ENCODE measurements around the gene PIK3C2A. TPM values are rescaled to one million over a fixed set of nuclear protein-coding genes. Genes with fewer than 3 reads are reported as not detected.

The PIK3C2A gene
- total RNA-seq, 1 donor, result 73.4 TPM

DNA sequence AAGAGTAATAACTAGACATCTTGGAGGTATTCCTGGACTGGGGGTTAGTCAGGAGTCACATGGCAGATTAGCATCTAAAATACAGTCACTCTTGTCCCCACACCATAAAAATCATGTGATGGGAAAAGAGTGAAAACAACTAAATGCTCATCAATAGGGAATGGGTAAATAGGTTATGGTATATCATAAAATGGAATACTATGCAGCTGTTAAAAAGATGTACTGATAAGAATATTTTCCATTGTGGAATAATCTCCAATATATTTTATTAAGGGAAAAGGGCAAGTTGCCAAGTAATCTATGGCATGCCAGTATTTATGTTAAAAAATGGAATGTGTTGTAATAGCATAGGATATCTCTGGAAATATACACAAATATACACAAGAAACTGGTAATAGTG, 6.6 kb upstream of the PIK3C2A start:
- no peak for DNase-seq (ENCODE audit: low read depth)
- TF ChIP-seq, protein P1, sequence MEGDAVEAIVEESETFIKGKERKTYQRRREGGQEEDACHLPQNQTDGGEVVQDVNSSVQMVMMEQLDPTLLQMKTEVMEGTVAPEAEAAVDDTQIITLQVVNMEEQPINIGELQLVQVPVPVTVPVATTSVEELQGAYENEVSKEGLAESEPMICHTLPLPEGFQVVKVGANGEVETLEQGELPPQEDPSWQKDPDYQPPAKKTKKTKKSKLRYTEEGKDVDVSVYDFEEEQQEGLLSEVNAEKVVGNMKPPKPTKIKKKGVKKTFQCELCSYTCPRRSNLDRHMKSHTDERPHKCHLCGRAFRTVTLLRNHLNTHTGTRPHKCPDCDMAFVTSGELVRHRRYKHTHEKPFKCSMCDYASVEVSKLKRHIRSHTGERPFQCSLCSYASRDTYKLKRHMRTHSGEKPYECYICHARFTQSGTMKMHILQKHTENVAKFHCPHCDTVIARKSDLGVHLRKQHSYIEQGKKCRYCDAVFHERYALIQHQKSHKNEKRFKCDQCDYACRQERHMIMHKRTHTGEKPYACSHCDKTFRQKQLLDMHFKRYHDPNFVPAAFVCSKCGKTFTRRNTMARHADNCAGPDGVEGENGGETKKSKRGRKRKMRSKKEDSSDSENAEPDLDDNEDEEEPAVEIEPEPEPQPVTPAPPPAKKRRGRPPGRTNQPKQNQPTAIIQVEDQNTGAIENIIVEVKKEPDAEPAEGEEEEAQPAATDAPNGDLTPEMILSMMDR (IDR thresholded peaks at IDR 0.05; ENCODE audit: insufficient read depth, low read depth, low read length), result no peak
- H3K4me3 ChIP-seq (ENCODE audit: low read depth, low read length), result no peak overlapping the region

DNA sequence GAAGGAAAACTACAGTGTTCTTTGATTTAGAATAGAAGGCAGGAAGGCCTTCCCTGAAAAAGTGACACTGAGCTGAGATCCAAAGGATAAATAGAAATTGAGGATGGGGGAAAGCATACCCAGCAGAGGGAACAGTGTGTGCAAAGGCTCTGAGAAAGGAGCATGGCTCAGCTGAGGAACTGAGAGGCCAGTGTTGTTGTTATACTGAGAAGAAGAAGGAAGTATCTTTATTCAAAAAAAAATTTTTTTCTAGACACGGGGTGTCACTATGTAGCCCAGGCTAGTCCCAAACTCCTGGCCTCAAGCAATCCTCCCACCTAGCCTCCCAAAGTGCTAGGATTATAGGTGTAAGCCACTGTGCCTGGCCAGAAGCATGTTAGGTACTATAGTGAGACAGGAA, 3.5 kb upstream of the PIK3C2A start:
- TF ChIP-seq, protein P1 (IDR thresholded peaks at IDR 0.05; ENCODE audit: insufficient read depth, low read depth, low read length), result no peak
- H3K4me3 ChIP-seq (ENCODE audit: low read depth, low read length), result no peak overlapping the region

DNA sequence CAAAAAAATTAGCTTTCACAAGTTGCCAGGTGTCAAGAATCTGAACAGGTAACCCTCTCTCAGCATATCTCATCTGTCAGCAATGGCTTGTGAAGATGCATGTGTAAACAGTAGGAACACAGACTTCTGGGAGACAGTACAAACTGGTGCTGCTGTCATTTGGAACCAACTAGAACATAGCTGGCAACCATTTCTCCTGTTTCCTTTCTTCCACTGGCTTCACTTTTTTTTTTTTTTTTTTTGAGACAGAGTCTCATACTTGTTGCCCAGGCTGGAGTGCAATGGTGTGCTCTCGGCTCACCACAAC, 2.1 kb upstream of the PIK3C2A start:
- no peak for DNase-seq (ENCODE audit: low read depth)
- TF ChIP-seq, protein P1 (IDR thresholded peaks at IDR 0.05; ENCODE audit: insufficient read depth, low read depth, low read length), result no peak
- no peak overlapping the region for H3K4me3 ChIP-seq (ENCODE audit: low read depth, low read length)

More for the DNA sequence above, 3.5 kb upstream of the PIK3C2A start:
- no peak for DNase-seq (ENCODE audit: low read depth)

DNA sequence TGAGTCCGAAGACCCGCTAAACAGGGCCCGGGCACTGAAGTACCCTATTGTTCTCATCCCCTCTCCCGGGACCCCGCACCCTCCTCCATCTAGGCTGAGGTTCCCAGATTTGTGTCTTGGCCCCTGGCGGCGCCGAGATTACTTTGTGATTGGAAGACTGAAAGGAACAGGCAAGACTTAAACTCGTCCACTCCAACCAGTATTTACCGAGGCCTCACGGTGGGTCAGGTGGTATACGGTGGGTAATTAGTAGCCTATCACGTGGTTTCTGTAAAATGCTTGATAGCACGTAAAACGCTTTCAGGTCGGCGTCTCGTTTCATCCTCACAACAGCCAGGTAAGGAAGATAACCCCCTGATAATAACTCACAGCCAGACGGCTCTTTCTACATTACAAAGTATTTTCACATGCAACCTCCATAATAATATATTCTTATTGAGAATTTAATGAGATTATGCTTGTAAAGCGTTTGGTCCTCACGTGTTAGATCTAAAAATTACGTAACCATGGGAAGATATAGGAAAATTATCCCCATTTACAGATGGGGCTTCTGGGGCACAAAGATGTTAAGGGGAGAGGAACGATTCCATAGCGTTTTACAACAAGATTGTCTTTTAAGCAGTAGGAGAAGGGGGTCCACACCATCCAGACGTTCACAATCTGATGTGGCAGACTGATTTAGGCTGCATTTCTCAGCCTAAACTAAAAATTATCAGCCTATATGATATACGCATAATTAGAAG, 642 bp upstream of the PIK3C2A start:
- TF ChIP-seq, protein P1 (IDR thresholded peaks at IDR 0.05; ENCODE audit: insufficient read depth, low read depth, low read length), result no peak
- peak; percentile 72 for DNase-seq (ENCODE audit: low read depth)
- H3K4me3 ChIP-seq (ENCODE audit: low read depth, low read length), result peak overlapping the region; percentile 89

DNA sequence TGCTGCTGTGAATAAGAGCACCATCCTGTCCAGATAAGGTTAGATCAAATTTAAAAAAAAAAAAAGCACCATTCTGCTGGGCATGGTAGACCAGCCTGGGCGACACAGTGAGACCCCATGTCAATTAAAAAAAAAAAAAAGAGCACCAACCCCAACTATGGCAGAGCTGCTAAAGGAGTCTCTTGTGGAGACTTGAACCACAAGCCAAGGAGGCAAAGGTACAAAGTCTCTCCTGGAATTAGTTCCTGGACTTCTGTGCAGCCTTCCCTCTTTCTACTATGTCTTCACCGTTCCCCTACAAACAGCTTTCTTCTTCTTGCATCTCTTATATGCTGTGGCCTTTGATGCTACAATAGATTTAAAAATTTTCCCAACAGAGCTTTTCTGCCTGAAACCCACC, 1.3 kb downstream of the PIK3C2A start:
- H3K4me3 ChIP-seq (ENCODE audit: low read depth, low read length), result peak overlapping the region; percentile 89
- DNase-seq (ENCODE audit: low read depth), result no peak
- TF ChIP-seq, protein P1 (IDR thresholded peaks at IDR 0.05; ENCODE audit: insufficient read depth, low read depth, low read length), result no peak

DNA sequence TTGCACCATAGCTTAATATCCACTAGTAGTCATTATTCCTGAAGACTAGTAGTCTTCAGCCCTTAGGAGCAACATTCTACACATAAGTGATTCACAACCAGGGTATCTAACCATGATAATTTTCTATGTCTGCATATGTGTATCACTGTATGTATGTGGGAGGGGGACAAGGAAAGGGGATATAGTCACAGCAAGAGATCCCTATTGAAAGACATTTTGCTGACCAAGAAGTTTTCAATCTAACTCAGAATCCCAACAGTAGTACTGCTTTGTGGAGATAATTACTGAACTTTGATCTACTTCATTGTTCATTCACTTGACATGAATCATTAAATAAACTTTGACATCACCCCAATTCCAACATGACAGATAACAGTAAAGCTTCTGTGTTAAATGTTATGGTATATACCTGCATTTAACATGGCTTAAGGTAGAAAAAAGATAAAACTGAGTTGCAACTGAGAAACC, 10.3 kb downstream of the PIK3C2A start:
- H3K4me3 ChIP-seq (ENCODE audit: low read depth, low read length), result no peak overlapping the region
- DNase-seq (ENCODE audit: low read depth), result no peak

More for the DNA sequence above, 10.3 kb downstream of the PIK3C2A start:
- TF ChIP-seq, protein P1 (IDR thresholded peaks at IDR 0.05; ENCODE audit: insufficient read depth, low read depth, low read length), result no peak

Data from fibroblast of villous mesenchyme (primary cell).